Measurements from ENCODE around the gene CEND1.
A peak's percentile ranks its signal among the peaks of the same experiment; 100 is the strongest.

CEND1 gene

GRCh38 chr11:771617-772204 lies 18.2 kb downstream of the CEND1 start:
- ATAC-seq (replicated peaks; ENCODE audit: extremely low read depth, poor library complexity, severe bottlenecking) (no peak), DNase-seq (ENCODE audit: low spot score in 2 of 2) (no peak)
- H3K27me3 Mint-ChIP-seq = no peaks in the 10 kb centered on the region
- H3K4me1 Mint-ChIP-seq = peaks cover 19% of the 10 kb centered on the region
- H3K27ac Mint-ChIP-seq (ENCODE audit: low read depth) = no peak overlapping the region
- no peak overlapping the region for H3K4me3 Mint-ChIP-seq
- H3K9me3 Mint-ChIP-seq = no peaks in the 10 kb centered on the region
- H3K36me3 Mint-ChIP-seq (ENCODE audit: insufficient read depth) = peaks cover 8% of the 10 kb centered on the region

- ATAC-seq (replicated peaks; ENCODE audit: extremely low read depth, poor library complexity, severe bottlenecking) (no peak), DNase-seq (ENCODE audit: low spot score in 2 of 2) (no peak)
- no peaks in the 10 kb centered on the region for H3K27me3 Mint-ChIP-seq
- no peaks in the 10 kb centered on the region for H3K9me3 Mint-ChIP-seq
- peaks cover 8% of the 10 kb centered on the region for H3K36me3 Mint-ChIP-seq (ENCODE audit: insufficient read depth)
- H3K27ac Mint-ChIP-seq (ENCODE audit: low read depth) = no peak overlapping the region
- H3K4me1 Mint-ChIP-seq = peaks cover 13% of the 10 kb centered on the region
- no peak overlapping the region for H3K4me3 Mint-ChIP-seq
Measured at GRCh38 chr11:770642-771616, 19.0 kb downstream of the CEND1 start.

GRCh38 chr11:769887-770641 lies 19.8 kb downstream of the CEND1 start:
- H3K4me3 Mint-ChIP-seq = no peak overlapping the region
- DNase-seq (ENCODE audit: low spot score in 2 of 2) (no peak), ATAC-seq (replicated peaks; ENCODE audit: extremely low read depth, poor library complexity, severe bottlenecking) (no peak)
- no peaks in the 10 kb centered on the region for H3K27me3 Mint-ChIP-seq
- no peaks in the 10 kb centered on the region for H3K9me3 Mint-ChIP-seq
- H3K27ac Mint-ChIP-seq (ENCODE audit: low read depth) = no peak overlapping the region
- peaks cover 8% of the 10 kb centered on the region for H3K36me3 Mint-ChIP-seq (ENCODE audit: insufficient read depth)
- H3K4me1 Mint-ChIP-seq = peaks cover 6% of the 10 kb centered on the region

- H3K27me3 Mint-ChIP-seq = no peaks in the 10 kb centered on the region
- peak overlapping the region; percentile 11 for H3K27ac Mint-ChIP-seq (ENCODE audit: low read depth)
Measured at GRCh38 chr11:767238-767637, 22.7 kb downstream of the CEND1 start.

GRCh38 chr11:766936-767210 lies 23.0 kb downstream of the CEND1 start:
- Mint-ChIP-seq H3K27ac (ENCODE audit: low read depth) (peak overlapping the region; percentile 11), H3K9me3 (no peaks in the 10 kb centered on the region), H3K4me1 (no peaks in the 10 kb centered on the region), H3K36me3 (ENCODE audit: insufficient read depth) (peaks cover 14% of the 10 kb centered on the region), H3K27me3 (no peaks in the 10 kb centered on the region), H3K4me3 (no peak overlapping the region)
- no peak for ATAC-seq (replicated peaks; ENCODE audit: extremely low read depth, poor library complexity, severe bottlenecking)
- no peak for DNase-seq (ENCODE audit: low spot score in 2 of 2)

More at GRCh38 chr11:767238-767637, 22.7 kb downstream of the CEND1 start:
- Mint-ChIP-seq H3K36me3 (ENCODE audit: insufficient read depth) (peaks cover 13% of the 10 kb centered on the region), H3K4me1 (no peaks in the 10 kb centered on the region), H3K4me3 (no peak overlapping the region), H3K9me3 (no peaks in the 10 kb centered on the region)
- DNase-seq (ENCODE audit: low spot score in 2 of 2) (no peak), ATAC-seq (replicated peaks; ENCODE audit: extremely low read depth, poor library complexity, severe bottlenecking) (no peak)

GRCh38 chr11:766106-766935 lies 23.6 kb downstream of the CEND1 start:
- Mint-ChIP-seq H3K36me3 (ENCODE audit: insufficient read depth) (peaks cover 14% of the 10 kb centered on the region), H3K27ac (ENCODE audit: low read depth) (peak overlapping the region; percentile 11), H3K9me3 (no peaks in the 10 kb centered on the region), H3K27me3 (no peaks in the 10 kb centered on the region), H3K4me3 (no peak overlapping the region), H3K4me1 (no peaks in the 10 kb centered on the region)
- DNase-seq (ENCODE audit: low spot score in 2 of 2) = no peak
- no peak for ATAC-seq (replicated peaks; ENCODE audit: extremely low read depth, poor library complexity, severe bottlenecking)

- Mint-ChIP-seq H3K9me3 (no peaks in the 10 kb centered on the region), H3K36me3 (ENCODE audit: insufficient read depth) (peaks cover 18% of the 10 kb centered on the region), H3K4me3 (no peak overlapping the region), H3K27ac (ENCODE audit: low read depth) (no peak overlapping the region), H3K27me3 (no peaks in the 10 kb centered on the region), H3K4me1 (no peaks in the 10 kb centered on the region)
- DNase-seq (ENCODE audit: low spot score in 2 of 2) (no peak), ATAC-seq (replicated peaks; ENCODE audit: extremely low read depth, poor library complexity, severe bottlenecking) (no peak)
Measured at GRCh38 chr11:765802-766091, 24.1 kb downstream of the CEND1 start.

GRCh38 chr11:765025-765801 lies 24.7 kb downstream of the CEND1 start:
- peak; percentile 58 for ATAC-seq (replicated peaks; ENCODE audit: extremely low read depth, poor library complexity, severe bottlenecking)
- Mint-ChIP-seq H3K27ac (ENCODE audit: low read depth) (no peak overlapping the region), H3K27me3 (no peaks in the 10 kb centered on the region), H3K4me3 (no peak overlapping the region), H3K36me3 (ENCODE audit: insufficient read depth) (peaks cover 17% of the 10 kb centered on the region), H3K4me1 (no peaks in the 10 kb centered on the region), H3K9me3 (no peaks in the 10 kb centered on the region)
- peak; percentile 47 to 52 for DNase-seq (ENCODE audit: low spot score in 2 of 2)

GRCh38 chr11:764322-765024 lies 25.4 kb downstream of the CEND1 start:
- DNase-seq (ENCODE audit: low spot score in 2 of 2) (no peak), ATAC-seq (replicated peaks; ENCODE audit: extremely low read depth, poor library complexity, severe bottlenecking) (no peak)
- Mint-ChIP-seq H3K4me3 (no peak overlapping the region), H3K36me3 (ENCODE audit: insufficient read depth) (peaks cover 20% of the 10 kb centered on the region), H3K27ac (ENCODE audit: low read depth) (no peak overlapping the region), H3K27me3 (no peaks in the 10 kb centered on the region), H3K4me1 (no peaks in the 10 kb centered on the region), H3K9me3 (no peaks in the 10 kb centered on the region)

GRCh38 chr11:763549-764321 lies 26.2 kb downstream of the CEND1 start:
- Mint-ChIP-seq H3K36me3 (ENCODE audit: insufficient read depth) (peaks cover 21% of the 10 kb centered on the region), H3K4me1 (no peaks in the 10 kb centered on the region), H3K9me3 (no peaks in the 10 kb centered on the region), H3K27ac (ENCODE audit: low read depth) (no peak overlapping the region), H3K4me3 (no peak overlapping the region), H3K27me3 (no peaks in the 10 kb centered on the region)
- DNase-seq (ENCODE audit: low spot score in 2 of 2) = no peak
- ATAC-seq (replicated peaks; ENCODE audit: extremely low read depth, poor library complexity, severe bottlenecking) = no peak

GRCh38 chr11:763073-763463 lies 26.8 kb downstream of the CEND1 start:
- H3K36me3 Mint-ChIP-seq (ENCODE audit: insufficient read depth) = peaks cover 21% of the 10 kb centered on the region
- no peak for ATAC-seq (replicated peaks; ENCODE audit: extremely low read depth, poor library complexity, severe bottlenecking)
- H3K9me3 Mint-ChIP-seq = no peaks in the 10 kb centered on the region
- peak overlapping the region; percentile 69 for H3K27ac Mint-ChIP-seq (ENCODE audit: low read depth)
- no peak for DNase-seq (ENCODE audit: low spot score in 2 of 2)
- H3K4me3 Mint-ChIP-seq = no peak overlapping the region
- no peaks in the 10 kb centered on the region for H3K4me1 Mint-ChIP-seq
- no peaks in the 10 kb centered on the region for H3K27me3 Mint-ChIP-seq

Data from central memory CD8-positive, alpha-beta T cell (primary cell).